Naive thymus-derived CD8-positive, alpha-beta T cell (primary cell): ENCODE data around the gene PSMD5. TPM values are rescaled to one million over a fixed set of nuclear protein-coding genes. Genes with fewer than 3 reads are reported as not detected.
A peak's percentile ranks its signal among the peaks of the same experiment; 100 is the strongest.

Experiments
- ATAC-seq, 2 donors: fragments of 150-1000 bp; cut with Tn5 transposase in 1 of 2; sonication (Bioruptor Pico), chemical (Tn5 transposase) in 1 of 2; 1 replicate in 1 of 2; 2 replicates in 1 of 2; pipeline ENCODE4 v1.10.0; 2021; ENCODE audit warnings: mild to moderate bottlenecking in 2 of 2, moderate library complexity in 2 of 2
- POLR2A ChIA-PET: fragments of 350-600 bp; sonication (Branson Sonifier 250); formaldehyde crosslinking; loops from one replicate; lab custom pipeline; 2021; ENCODE audit warnings: antibody characterized with exemption; lab: Charles Lee
- DNase-seq, 10 donors: peaks; one replicate each; pipeline versions ENCODE4 v3.0.0 to v3.0.0-alpha.2; 2020 to 2022
- H3K27ac Mint-ChIP-seq, 10 donors: one replicate each; pipeline ENCODE4 v1.8.0; 2020 to 2022; ENCODE audit warnings: mild to moderate bottlenecking in 10 of 10, mixed read lengths in 10 of 10, moderate library complexity in 4 of 10, inconsistent platforms in 1 of 10
- H3K27me3 Mint-ChIP-seq, 5 donors: one replicate each; pipeline ENCODE4 v1.8.0; 2021 to 2022; ENCODE audit warnings: mixed read lengths in 5 of 5
- H3K36me3 Mint-ChIP-seq, 3 donors: one replicate each; pipeline ENCODE4 v1.8.0; 2020 to 2022; ENCODE audit warnings: mixed read lengths in 3 of 3, mild to moderate bottlenecking in 2 of 3, inconsistent platforms in 1 of 3
- H3K4me1 Mint-ChIP-seq, 4 donors: one replicate each; pipeline ENCODE4 v1.8.0; 2021 to 2022; ENCODE audit warnings: mixed read lengths in 4 of 4
- H3K4me3 Mint-ChIP-seq, 10 donors: one replicate each; pipeline ENCODE4 v1.8.0; 2020 to 2022; ENCODE audit warnings: mild to moderate bottlenecking in 10 of 10, mixed read lengths in 10 of 10, moderate library complexity in 6 of 10, inconsistent platforms in 1 of 10
- H3K9me3 Mint-ChIP-seq, 9 donors: one replicate each; pipeline ENCODE4 v1.8.0; 2020 to 2022; ENCODE audit warnings: mixed read lengths in 9 of 9, mild to moderate bottlenecking in 3 of 9, inconsistent platforms in 1 of 9, moderate library complexity in 1 of 9
- polyA plus RNA-seq, 3 donors: library from polyadenylated mRNA; unstranded; fragments of 300-500 nt; fragmentation: Illumina TruSeq; gene quantifications; one replicate each; pipeline ENCODE4 v1.2.3, GENCODE V29; 2021
- total RNA-seq, 8 experiments: library from RNA in 2 of 8; stranded (reverse) in 2 of 8; gene quantifications; one replicate each; pipeline ENCODE4 v1.2.3 and lab custom pipeline; 2021 to 2026

Gene PSMD5
- total and polyA plus RNA-seq, 5 experiments from 2014 or later = 13.7 to 57.9 (median 23.4) TPM

DNA sequence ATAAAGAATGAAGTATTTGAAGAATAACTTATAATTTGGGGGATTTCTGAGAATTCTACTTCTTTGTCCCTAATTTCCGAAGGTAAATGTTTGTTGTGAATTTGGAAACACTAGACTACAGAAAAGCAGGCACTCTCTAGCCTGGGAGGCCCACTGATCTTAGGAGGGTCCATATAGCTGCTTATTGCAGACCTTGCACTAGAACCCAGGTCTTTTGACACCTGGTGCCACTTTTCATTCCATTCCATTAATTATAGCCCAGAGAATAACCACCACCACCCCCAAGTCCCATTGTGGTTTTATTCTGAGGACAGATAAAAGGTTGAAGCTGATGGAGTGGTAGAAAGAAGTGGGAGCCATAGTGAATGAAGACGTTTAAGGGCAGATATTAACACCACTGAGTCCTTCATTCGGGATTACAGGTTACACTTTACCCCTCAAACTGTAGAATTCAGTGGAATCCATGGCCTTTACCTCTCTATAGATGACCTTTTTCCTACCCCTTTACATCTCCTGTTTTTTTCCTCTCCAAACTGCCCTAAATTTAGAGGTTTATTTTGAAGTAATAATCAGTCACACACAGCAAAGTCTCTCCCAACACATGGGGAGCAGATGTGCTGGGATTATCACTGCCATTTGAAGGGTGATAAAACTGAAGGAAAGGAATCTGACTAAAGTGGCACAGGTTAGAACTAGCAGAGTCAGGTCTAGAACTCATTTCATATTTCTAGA lies 12.0 kb upstream of the PSMD5 start:
- Mint-ChIP-seq H3K9me3 (no peaks in the 10 kb centered on the region), H3K36me3 (peaks cover 0 to 60% (median 0%) of the 10 kb centered on the region in 3 donors), H3K4me3 (no peak overlapping the region), H3K27ac (peak overlapping the region in 6 of 10 donors; percentile 4 to 70 (median 26)), H3K27me3 (no peaks in the 10 kb centered on the region), H3K4me1 (peaks cover 0 to 44% (median 12%) of the 10 kb centered on the region in 4 donors)
- POLR2A ChIA-PET = no interaction called here
- ATAC-seq = no peak
- no peak for DNase-seq

DNA sequence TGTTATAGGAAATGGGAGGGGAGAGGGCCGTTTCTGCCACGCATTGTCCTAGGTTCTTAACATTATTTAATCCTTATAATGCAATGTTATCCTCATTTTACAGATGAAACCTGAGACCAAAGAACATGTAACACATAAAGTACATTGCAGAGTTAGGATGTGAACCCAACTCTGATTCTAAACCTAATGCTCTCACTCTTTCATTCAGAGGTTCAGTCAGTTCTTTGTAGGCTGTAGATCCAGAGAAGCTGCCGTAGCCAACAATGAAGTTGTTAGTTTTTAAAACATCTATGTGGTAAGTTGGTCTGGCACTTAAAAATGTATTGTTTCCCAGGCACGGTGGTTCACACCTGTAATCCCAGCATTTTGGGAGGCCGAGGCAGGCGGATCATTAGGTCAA lies 10.5 kb upstream of the PSMD5 start:
- POLR2A ChIA-PET = interaction anchor here (1.1 to 2.9 kb wide), 2 partner anchors 11 to 15 kb away, joined by 4 to 7 read pairs; partner anchors contain the start of gene PSMD5
- H3K4me1 Mint-ChIP-seq = peaks cover 0 to 48% (median 14%) of the 10 kb centered on the region in 4 donors
- H3K27me3 Mint-ChIP-seq = no peaks in the 10 kb centered on the region
- no peak for ATAC-seq
- H3K36me3 Mint-ChIP-seq = peaks cover 0 to 52% (median 0%) of the 10 kb centered on the region in 3 donors
- DNase-seq = no peak
- H3K4me3 Mint-ChIP-seq = no peak overlapping the region
- H3K9me3 Mint-ChIP-seq = no peaks in the 10 kb centered on the region
- peak overlapping the region in 3 of 10 donors; percentile 8 to 79 (median 59) for H3K27ac Mint-ChIP-seq

DNA sequence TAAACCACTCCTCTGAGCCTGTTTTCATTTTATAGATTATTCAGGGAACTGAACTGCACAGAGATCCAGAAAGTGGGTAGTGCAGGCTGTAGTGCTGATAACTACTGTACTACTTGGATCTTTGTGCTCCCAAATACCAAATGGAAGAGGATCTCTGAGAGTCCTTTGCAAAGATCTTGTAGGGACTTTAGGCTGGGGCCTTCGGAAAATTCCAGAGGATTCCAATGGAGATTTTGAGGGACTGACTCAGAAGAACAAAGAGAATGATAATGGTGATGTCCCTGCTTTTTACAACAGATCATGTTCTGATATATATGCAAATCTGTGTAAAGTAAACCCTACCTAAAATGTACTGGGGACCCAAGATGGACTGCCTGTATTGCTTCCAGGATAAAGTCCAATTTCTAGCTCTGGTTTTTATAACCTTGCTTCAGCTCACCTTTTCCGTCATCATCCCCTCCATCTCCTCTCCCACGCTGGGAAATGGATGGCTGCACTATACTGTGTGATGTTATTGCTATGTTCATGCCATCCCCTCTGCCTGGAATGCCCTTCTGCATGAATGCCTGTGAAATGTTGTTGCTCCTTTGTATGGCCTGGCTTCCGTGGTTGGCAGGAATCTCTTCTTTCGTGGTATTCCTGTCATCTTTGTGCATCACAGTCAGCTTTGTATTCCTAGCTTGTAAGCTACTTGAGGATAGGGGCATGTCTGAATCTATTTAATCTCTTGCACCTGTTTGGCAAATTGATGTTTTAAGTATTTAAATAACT lies 9.7 kb upstream of the PSMD5 start:
- Mint-ChIP-seq H3K4me3 (no peak overlapping the region), H3K27ac (peak overlapping the region in 7 of 10 donors; percentile 22 to 87 (median 76)), H3K4me1 (peaks cover 5 to 56% (median 21%) of the 10 kb centered on the region in 4 donors), H3K36me3 (peaks cover 0 to 48% (median 0%) of the 10 kb centered on the region in 3 donors), H3K9me3 (no peaks in the 10 kb centered on the region), H3K27me3 (no peaks in the 10 kb centered on the region)
- DNase-seq (no peak), ATAC-seq (no peak)
- POLR2A ChIA-PET = interaction anchor here (1.1 to 2.9 kb wide), 2 partner anchors 10 to 15 kb away, joined by 4 to 7 read pairs; partner anchors contain the start of gene PSMD5

DNA sequence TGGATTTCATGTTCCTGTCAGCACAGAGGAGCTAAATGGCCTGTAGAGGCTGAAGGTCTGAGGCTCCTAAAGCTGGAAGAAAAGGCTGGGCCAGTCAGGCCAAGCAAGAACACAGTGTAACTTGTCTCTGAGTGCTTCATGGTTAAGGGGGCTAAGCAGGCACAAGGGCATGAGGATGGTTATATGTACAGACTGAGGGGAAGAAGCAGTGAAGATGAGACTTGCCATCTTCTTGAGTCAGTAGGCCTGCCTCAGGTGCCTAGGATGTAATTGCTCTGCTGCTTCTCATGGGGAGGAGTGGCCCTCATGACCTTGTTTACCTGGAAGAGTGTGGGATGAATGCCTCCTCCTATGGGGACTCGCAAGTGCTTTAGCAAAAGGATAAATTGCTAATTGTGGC lies 8.7 kb upstream of the PSMD5 start:
- Mint-ChIP-seq H3K36me3 (peaks cover 0 to 42% (median 0%) of the 10 kb centered on the region in 3 donors), H3K27me3 (no peaks in the 10 kb centered on the region), H3K4me3 (no peak overlapping the region), H3K27ac (peak overlapping the region in 5 of 10 donors; percentile 48 to 57 (median 56)), H3K9me3 (no peaks in the 10 kb centered on the region), H3K4me1 (peaks cover 15 to 66% (median 28%) of the 10 kb centered on the region in 4 donors)
- no peak for DNase-seq
- POLR2A ChIA-PET = interaction anchor here (2.9 kb wide), 1 partner anchor 9 kb away, joined by 7 read pairs; the partner anchor contains the start of gene PSMD5
- no peak for ATAC-seq

DNA sequence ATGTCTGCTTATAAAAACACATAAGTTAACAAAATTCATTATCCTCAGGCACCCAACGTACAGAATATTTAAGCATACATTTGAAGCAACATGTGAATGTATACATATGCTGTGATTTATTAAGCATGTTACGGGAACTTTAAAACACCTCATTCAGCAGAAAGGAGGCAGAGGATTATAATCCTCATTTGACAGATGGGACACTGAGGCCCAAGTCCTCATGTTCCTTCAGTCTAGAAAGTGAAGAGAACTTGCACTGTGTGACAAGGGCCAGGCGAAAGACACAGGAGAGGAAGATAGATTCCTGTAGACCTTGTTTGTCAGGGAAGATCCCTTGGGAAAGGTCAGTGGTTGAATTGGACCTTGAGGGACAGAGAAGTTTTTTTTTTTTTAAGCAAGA lies 7.6 kb upstream of the PSMD5 start:
- POLR2A ChIA-PET = interaction anchor here (0.7 to 1.1 kb wide), 2 partner anchors 17 to 103 kb away, joined by 4 to 8 read pairs; no protein-coding TSS in a partner anchor
- peaks cover 22 to 70% (median 37%) of the 10 kb centered on the region in 4 donors for H3K4me1 Mint-ChIP-seq
- H3K27ac Mint-ChIP-seq = peak overlapping the region in 8 of 10 donors; percentile 9 to 82 (median 38)
- DNase-seq (no peak), ATAC-seq (no peak)
- no peaks in the 10 kb centered on the region for H3K27me3 Mint-ChIP-seq
- H3K36me3 Mint-ChIP-seq = peaks cover 0 to 37% (median 0%) of the 10 kb centered on the region in 3 donors
- no peak overlapping the region for H3K4me3 Mint-ChIP-seq
- H3K9me3 Mint-ChIP-seq = no peaks in the 10 kb centered on the region

DNA sequence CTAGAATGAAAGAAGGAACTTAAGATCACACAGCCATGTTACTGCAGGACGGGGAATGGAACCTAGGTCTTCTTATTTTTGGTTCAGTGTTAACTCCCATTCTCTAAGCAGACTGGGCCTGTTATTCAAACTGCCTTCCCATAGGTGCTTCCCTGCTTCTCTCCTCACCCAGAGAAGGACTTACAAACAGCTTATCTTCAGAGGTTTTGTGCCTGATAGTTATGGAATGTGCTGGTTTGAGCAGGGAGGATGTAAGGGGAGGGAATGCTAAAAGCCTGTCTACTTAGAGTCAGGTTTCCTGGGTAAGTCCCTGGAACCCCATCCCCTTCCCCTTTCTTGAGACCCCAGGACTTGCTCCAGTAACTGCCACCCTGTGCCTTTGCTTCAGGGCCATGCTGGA lies 4.2 kb upstream of the PSMD5 start:
- DNase-seq (no peak), ATAC-seq (no peak)
- POLR2A ChIA-PET = interaction anchor here (0.6 to 4.6 kb wide), 16 partner anchors 10 to 275 kb away, joined by 3 to 37 read pairs (median 4); partner anchors contain the start of gene FBXW2
- no peaks in the 10 kb centered on the region for H3K27me3 Mint-ChIP-seq
- peaks cover 34 to 83% (median 63%) of the 10 kb centered on the region in 4 donors for H3K4me1 Mint-ChIP-seq
- H3K9me3 Mint-ChIP-seq = peaks cover 0 to 6% (median 0%) of the 10 kb centered on the region in 9 donors
- H3K27ac Mint-ChIP-seq = peak overlapping the region; percentile 58 to 98 (median 96)
- H3K36me3 Mint-ChIP-seq = peaks cover 0 to 33% (median 8%) of the 10 kb centered on the region in 3 donors
- H3K4me3 Mint-ChIP-seq = peak overlapping the region; percentile 49 to 100 (median 70)

DNA sequence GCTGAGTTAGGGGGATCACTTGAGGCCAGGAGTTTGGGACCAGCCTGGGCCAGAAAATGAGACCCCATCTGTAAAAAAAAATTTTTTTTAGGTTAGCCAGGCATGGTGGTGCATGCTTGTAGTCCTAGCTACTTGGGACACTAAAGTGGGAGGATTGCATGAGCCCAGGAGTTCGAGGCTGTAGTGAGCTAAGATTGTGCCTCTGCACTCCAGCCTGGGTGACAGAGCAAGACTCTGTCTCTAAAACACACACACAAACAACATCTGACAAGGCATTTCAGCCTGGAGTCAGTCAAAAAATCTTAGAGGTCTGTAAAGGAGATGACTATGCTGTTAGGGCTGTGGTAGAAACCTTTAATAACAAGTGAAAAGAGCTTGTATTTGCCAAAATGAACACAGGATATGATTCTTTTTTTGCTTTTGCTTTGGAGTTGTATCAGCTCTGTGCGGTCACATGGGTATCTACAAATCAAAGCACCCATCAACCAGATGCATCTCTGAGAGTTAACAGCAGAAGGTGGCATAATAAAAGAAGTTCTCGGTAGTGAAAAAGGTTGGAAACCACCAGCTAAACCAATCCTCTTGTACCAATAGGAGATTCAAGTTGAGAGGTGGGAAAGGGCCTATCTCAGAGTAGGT lies 3.6 kb upstream of the PSMD5 start:
- H3K27ac Mint-ChIP-seq = peak overlapping the region; percentile 58 to 98 (median 96)
- no peaks in the 10 kb centered on the region for H3K27me3 Mint-ChIP-seq
- peak overlapping the region; percentile 49 to 100 (median 70) for H3K4me3 Mint-ChIP-seq
- POLR2A ChIA-PET = interaction anchor here (0.7 to 4.6 kb wide), 16 partner anchors 10 to 93 kb away, joined by 3 to 37 read pairs (median 5); partner anchors contain the start of genes FBXW2 and PHF19
- peaks cover 37 to 83% (median 68%) of the 10 kb centered on the region in 4 donors for H3K4me1 Mint-ChIP-seq
- ATAC-seq (peak; percentile 62 to 67), DNase-seq (peak in 8 of 10 donors; percentile 34 to 86 (median 62))
- peaks cover 0 to 33% (median 11%) of the 10 kb centered on the region in 3 donors for H3K36me3 Mint-ChIP-seq
- peaks cover 0 to 6% (median 0%) of the 10 kb centered on the region in 9 donors for H3K9me3 Mint-ChIP-seq

DNA sequence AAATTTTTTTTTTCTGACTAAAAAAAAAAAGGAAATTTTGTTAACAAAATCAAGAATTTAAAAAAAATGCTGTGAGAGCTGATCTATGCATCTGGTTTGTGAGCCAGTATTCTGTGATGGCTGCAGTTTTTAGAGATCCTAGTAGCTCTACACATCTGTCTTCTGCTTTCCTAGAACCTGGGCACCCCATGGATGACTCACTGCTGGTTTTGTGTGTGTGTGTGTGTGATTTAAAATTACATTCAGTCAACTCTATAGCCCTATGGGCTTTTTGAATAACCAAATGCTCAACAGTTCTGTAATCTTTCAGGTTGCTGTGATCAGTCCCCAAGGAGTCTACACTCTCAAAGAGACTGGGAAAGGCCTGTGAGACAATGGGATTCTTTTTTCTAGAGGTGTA lies 2.5 kb upstream of the PSMD5 start:
- peak overlapping the region in 9 of 10 donors; percentile 83 to 98 (median 96) for H3K27ac Mint-ChIP-seq
- POLR2A ChIA-PET = interaction anchor here (1.0 to 4.6 kb wide), 8 partner anchors 15 to 92 kb away, joined by 3 to 37 read pairs (median 6); partner anchors contain the start of genes FBXW2, PHF19 and TRAF1
- no peak for DNase-seq

DNA sequence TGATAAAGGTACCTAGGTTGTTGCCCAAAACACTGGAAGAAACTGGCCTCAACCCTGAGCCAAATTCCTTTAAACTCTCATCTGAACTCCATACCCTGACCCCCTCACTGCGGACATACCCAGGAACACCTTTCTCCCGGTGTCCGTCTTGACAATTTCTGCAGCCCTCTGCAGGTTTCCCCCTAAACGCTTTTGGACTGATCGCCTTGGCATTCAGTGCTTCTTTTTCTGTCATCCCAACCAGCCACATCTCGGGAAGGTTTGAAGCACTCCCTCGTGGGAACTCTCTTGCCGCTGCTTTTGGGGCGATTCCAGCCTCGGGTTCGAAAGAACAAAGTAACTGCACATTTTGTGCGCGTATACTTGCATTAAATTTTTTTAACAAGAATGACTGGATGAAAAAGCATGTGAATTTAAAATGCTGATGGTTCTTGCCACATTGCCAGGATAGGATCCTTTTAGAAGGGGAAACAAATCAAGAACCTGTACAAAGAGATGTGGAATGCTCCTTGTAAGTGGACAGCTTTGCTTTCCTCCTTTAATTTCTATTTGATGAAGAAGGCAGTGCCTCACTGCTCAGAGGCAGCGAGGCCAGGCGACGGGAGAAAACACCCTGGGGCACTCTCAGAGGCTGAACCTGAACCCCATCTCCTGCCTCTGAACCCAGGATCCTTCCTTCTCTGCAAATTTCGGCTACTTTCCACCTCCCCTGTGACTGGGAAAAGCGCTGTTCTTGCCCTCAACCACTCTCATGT lies 615 bp downstream of the PSMD5 start:
- DNase-seq (no peak), ATAC-seq (peak; percentile 0 to 4)
- Mint-ChIP-seq H3K4me1 (peaks cover 39 to 82% (median 78%) of the 10 kb centered on the region in 4 donors), H3K27ac (peak overlapping the region; percentile 92 to 98 (median 96)), H3K27me3 (no peaks in the 10 kb centered on the region), H3K36me3 (peaks cover 0 to 49% (median 18%) of the 10 kb centered on the region in 3 donors), H3K9me3 (peaks cover 0 to 6% (median 0%) of the 10 kb centered on the region in 9 donors), H3K4me3 (peak overlapping the region; percentile 90 to 100 (median 93))
- POLR2A ChIA-PET = interaction anchor here (0.6 to 3.1 kb wide), 22 partner anchors 10 to 279 kb away, joined by 3 to 18 read pairs (median 4); partner anchors contain the start of genes FBXW2 and TRAF1

More for the DNA sequence above, 2.5 kb upstream of the PSMD5 start:
- no peak for ATAC-seq
- Mint-ChIP-seq H3K27me3 (no peaks in the 10 kb centered on the region), H3K4me1 (peaks cover 34 to 78% (median 68%) of the 10 kb centered on the region in 4 donors), H3K4me3 (peak overlapping the region in 6 of 10 donors; percentile 57 to 100 (median 92)), H3K9me3 (peaks cover 0 to 6% (median 0%) of the 10 kb centered on the region in 9 donors), H3K36me3 (peaks cover 0 to 33% (median 15%) of the 10 kb centered on the region in 3 donors)

DNA sequence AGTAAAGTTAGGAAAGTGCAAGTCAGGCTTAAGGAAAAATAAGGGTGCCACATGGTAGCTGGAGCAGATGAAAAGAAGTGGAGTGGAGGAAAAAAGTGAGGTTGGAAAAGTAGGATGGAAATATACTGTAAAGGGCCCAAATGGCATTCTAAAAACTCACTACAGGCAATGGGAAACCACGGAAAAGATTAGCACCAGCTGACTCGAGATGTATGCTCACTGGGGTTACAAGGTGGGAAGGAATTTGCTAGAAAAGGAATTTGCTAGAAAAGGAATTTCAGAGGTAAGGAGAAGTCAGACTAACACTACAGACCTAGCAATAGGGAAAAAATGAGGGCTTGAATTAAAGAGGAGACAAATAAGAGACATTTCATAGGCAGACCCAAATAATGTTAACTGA lies 3.6 kb downstream of the PSMD5 start:
- Mint-ChIP-seq H3K36me3 (peaks cover 0 to 65% (median 15%) of the 10 kb centered on the region in 3 donors), H3K9me3 (peaks cover 0 to 4% (median 0%) of the 10 kb centered on the region in 9 donors), H3K4me3 (peak overlapping the region in 7 of 10 donors; percentile 1 to 47 (median 15)), H3K27ac (peak overlapping the region in 8 of 10 donors; percentile 5 to 74 (median 60)), H3K27me3 (no peaks in the 10 kb centered on the region), H3K4me1 (peaks cover 32 to 57% (median 51%) of the 10 kb centered on the region in 4 donors)
- ATAC-seq (no peak), DNase-seq (no peak)
- POLR2A ChIA-PET = no interaction called here

DNA sequence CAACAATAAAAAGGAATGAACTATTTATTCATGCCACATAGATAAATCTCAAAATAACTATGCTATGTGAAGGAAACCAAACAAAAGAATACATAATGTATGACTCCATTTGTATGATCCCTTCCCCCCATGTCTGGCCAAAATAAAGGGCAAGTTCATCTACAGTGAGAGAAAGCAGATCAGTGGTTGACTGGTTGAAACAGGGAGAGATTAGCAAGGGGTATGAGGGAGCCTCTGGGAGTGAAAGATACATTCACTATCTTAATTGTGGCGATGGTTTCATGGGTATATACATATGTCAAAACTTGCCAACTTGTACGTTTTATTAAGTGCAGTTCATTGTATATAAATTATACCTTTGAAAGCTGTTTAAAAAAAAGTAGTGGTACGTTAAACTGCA lies 4.8 kb downstream of the PSMD5 start:
- DNase-seq = no peak
- POLR2A ChIA-PET = interaction anchor here (1.8 kb wide), 1 partner anchor 45 kb away, joined by 3 read pairs; the partner anchor contains the start of gene FBXW2
- Mint-ChIP-seq H3K9me3 (peaks cover 0 to under 1% (median 0%) of the 10 kb centered on the region in 9 donors), H3K4me1 (peaks cover 31 to 49% (median 43%) of the 10 kb centered on the region in 4 donors), H3K36me3 (peaks cover 0 to 75% (median 14%) of the 10 kb centered on the region in 3 donors), H3K4me3 (no peak overlapping the region), H3K27me3 (no peaks in the 10 kb centered on the region), H3K27ac (peak overlapping the region in 6 of 10 donors; percentile 14 to 80 (median 46))
- no peak for ATAC-seq
